ENCODE results near the gene PRDX2. TPM values are rescaled to one million over a fixed set of nuclear protein-coding genes. Genes with fewer than 3 reads are reported as not detected.

PRDX2 gene
- total RNA-seq, 1 donor from 2014 or later: 190 TPM

GRCh38 chr19:12793290-12794195, 8.1 kb downstream of the PRDX2 start:
- Histone ChIP-seq H3K4me3 (peak overlapping the region; percentile 85 to 96), H3K9me3 (no peaks in the 10 kb centered on the region), H3K4me1 (peaks cover 29% of the 10 kb centered on the region), H3K27ac (peak overlapping the region; percentile 97), H3K36me3 (no peaks in the 10 kb centered on the region), H3K27me3 (no peaks in the 10 kb centered on the region)
- peak in 1 of 2 donors; percentile 95 for DNase-seq (ENCODE audit: extremely low spot score in 2 of 2)
- TF ChIP-seq POLR2A (IDR thresholded peaks at IDR 0.05) (peak; percentile 16 to 71), CTCF (IDR thresholded peaks at IDR 0.05) (no peak), POLR2AphosphoS5 (IDR thresholded peaks at IDR 0.05; ENCODE audit: insufficient read depth in 1 of 2, low read depth in 1 of 2) (peak; percentile 90 to 92)
- intact Hi-C loops (cut with DNase I): no loop called here

GRCh38 chr19:12792853-12793289, 8.7 kb downstream of the PRDX2 start:
- intact Hi-C loops (cut with DNase I): no loop called here
- peak overlapping the region; percentile 97 for H3K27ac ChIP-seq
- peak overlapping the region; percentile 85 to 96 for H3K4me3 ChIP-seq
- H3K9me3 ChIP-seq: no peaks in the 10 kb centered on the region
- peaks cover 36% of the 10 kb centered on the region for H3K4me1 ChIP-seq
- DNase-seq (ENCODE audit: extremely low spot score in 2 of 2): peak in 1 of 2 donors; percentile 88
- H3K36me3 ChIP-seq: no peaks in the 10 kb centered on the region
- TF ChIP-seq CTCF (IDR thresholded peaks at IDR 0.05) (no peak), POLR2A (IDR thresholded peaks at IDR 0.05) (no peak), POLR2AphosphoS5 (IDR thresholded peaks at IDR 0.05; ENCODE audit: insufficient read depth in 1 of 2, low read depth in 1 of 2) (no peak)
- no peaks in the 10 kb centered on the region for H3K27me3 ChIP-seq

- intact Hi-C loops (cut with DNase I): no loop called here
Measured at GRCh38 chr19:12792051-12792852, 9.3 kb downstream of the PRDX2 start.

GRCh38 chr19:12791345-12792050, 10.1 kb downstream of the PRDX2 start, which contains the start of gene JUNB:
Gene JUNB (plus strand): TSS chr19:12791486. CDS start chr19:12791772, 286 bp downstream.
- intact Hi-C loops (cut with DNase I): no loop called here
- peak within 1 kb of the TSS; percentile 97 for H3K27ac ChIP-seq
- no peaks in the 10 kb centered on the region for H3K27me3 ChIP-seq
- peak in 1 of 2 donors; percentile 99 for DNase-seq (ENCODE audit: extremely low spot score in 2 of 2)
- peaks cover 49% of the 10 kb centered on the region for H3K4me1 ChIP-seq
- TF ChIP-seq CTCF (IDR thresholded peaks at IDR 0.05) (peak in 1 of 3 experiments; percentile 12), POLR2A (IDR thresholded peaks at IDR 0.05) (peak; percentile 97 to 100), POLR2AphosphoS5 (IDR thresholded peaks at IDR 0.05; ENCODE audit: insufficient read depth in 1 of 2, low read depth in 1 of 2) (peak; percentile 99 to 100)
- H3K36me3 ChIP-seq: no peaks in the 10 kb centered on the region
- H3K4me3 ChIP-seq: peak within 1 kb of the TSS; percentile 85 to 96
- no peaks in the 10 kb centered on the region for H3K9me3 ChIP-seq

More at GRCh38 chr19:12792051-12792852, 9.3 kb downstream of the PRDX2 start:
- Histone ChIP-seq H3K4me1 (peaks cover 42% of the 10 kb centered on the region), H3K9me3 (no peaks in the 10 kb centered on the region), H3K36me3 (no peaks in the 10 kb centered on the region), H3K27ac (peak overlapping the region; percentile 97), H3K27me3 (no peaks in the 10 kb centered on the region), H3K4me3 (peak overlapping the region; percentile 85 to 96)
- DNase-seq (ENCODE audit: extremely low spot score in 2 of 2): peak in 1 of 2 donors; percentile 88
- TF ChIP-seq CTCF (IDR thresholded peaks at IDR 0.05): no peak
- TF ChIP-seq POLR2A (IDR thresholded peaks at IDR 0.05): peak in 1 of 2 donors; percentile 2
- TF ChIP-seq POLR2AphosphoS5 (IDR thresholded peaks at IDR 0.05; ENCODE audit: insufficient read depth in 1 of 2, low read depth in 1 of 2): peak in 1 of 2 donors; percentile 71

All from vagina (tissue), 2 donors.